ENCODE measurements around the gene SLC9A8. TPM values are rescaled to one million over a fixed set of nuclear protein-coding genes. Genes with fewer than 3 reads are reported as not detected.
A peak's percentile ranks its signal among the peaks of the same experiment; 100 is the strongest.

The SLC9A8 gene
- total and polyA plus RNA-seq, 9 of the 15 experiments (the other 6 are each of a cell fraction or from before 2014, with no cell fraction given) = 0.56 to 9.7 (median 5.0) TPM

- TF ChIP-seq GATAD2B (IDR thresholded peaks at IDR 0.05; ENCODE audit: borderline replicate concordance) (no peak), NEUROD1 (IDR thresholded peaks at IDR 0.05; ENCODE audit: borderline replicate concordance, low read depth, low read length, partially characterized antibody) (peak; percentile 97), ZNF407 (IDR thresholded peaks at IDR 0.05; ENCODE audit: low read depth) (peak; percentile 86), ZNF639 (CRISPR knock-in tag; conservative IDR thresholded peaks at IDR 0.05 in 1 of 2, IDR thresholded peaks at IDR 0.05 in 1 of 2) (no peak; a peak in 1 of 4 replicates), PHF20 (IDR thresholded peaks at IDR 0.05; ENCODE audit: partially characterized antibody) (peak; percentile 49)
- TF ChIP-seq, protein P1, sequence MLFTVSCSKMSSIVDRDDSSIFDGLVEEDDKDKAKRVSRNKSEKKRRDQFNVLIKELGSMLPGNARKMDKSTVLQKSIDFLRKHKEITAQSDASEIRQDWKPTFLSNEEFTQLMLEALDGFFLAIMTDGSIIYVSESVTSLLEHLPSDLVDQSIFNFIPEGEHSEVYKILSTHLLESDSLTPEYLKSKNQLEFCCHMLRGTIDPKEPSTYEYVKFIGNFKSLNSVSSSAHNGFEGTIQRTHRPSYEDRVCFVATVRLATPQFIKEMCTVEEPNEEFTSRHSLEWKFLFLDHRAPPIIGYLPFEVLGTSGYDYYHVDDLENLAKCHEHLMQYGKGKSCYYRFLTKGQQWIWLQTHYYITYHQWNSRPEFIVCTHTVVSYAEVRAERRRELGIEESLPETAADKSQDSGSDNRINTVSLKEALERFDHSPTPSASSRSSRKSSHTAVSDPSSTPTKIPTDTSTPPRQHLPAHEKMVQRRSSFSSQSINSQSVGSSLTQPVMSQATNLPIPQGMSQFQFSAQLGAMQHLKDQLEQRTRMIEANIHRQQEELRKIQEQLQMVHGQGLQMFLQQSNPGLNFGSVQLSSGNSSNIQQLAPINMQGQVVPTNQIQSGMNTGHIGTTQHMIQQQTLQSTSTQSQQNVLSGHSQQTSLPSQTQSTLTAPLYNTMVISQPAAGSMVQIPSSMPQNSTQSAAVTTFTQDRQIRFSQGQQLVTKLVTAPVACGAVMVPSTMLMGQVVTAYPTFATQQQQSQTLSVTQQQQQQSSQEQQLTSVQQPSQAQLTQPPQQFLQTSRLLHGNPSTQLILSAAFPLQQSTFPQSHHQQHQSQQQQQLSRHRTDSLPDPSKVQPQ (CRISPR knock-in tag; IDR thresholded peaks at IDR 0.05; ENCODE audit: borderline replicate concordance) = no peak
- TF ChIP-seq, protein P2, sequence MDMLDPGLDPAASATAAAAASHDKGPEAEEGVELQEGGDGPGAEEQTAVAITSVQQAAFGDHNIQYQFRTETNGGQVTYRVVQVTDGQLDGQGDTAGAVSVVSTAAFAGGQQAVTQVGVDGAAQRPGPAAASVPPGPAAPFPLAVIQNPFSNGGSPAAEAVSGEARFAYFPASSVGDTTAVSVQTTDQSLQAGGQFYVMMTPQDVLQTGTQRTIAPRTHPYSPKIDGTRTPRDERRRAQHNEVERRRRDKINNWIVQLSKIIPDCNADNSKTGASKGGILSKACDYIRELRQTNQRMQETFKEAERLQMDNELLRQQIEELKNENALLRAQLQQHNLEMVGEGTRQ (CRISPR knock-in tag; IDR thresholded peaks at IDR 0.05) = peak; percentile 62; the same call in 1 of the 2 replicates
These were observed 123.8 kb downstream of the SLC9A8 start, which contains the start of gene RNF114 (continued) for GRCh38 chr20:49936153-49937026.

Data from K562 (cell line).